Measurements from ENCODE around the gene FNDC3B.

GRCh38 chr3:172390792-172391191, 351.4 kb downstream of the FNDC3B start:
- TF ChIP-seq POLR2A (IDR thresholded peaks at IDR 0.05; ENCODE audit: extremely low read depth, insufficient read length) (no peak), CTCF (IDR thresholded peaks at IDR 0.05; ENCODE audit: low read depth, low read length) (no peak)
